Measurements from ENCODE around the gene OTOP3. TPM values are rescaled to one million over a fixed set of nuclear protein-coding genes. Genes with fewer than 3 reads are reported as not detected.

The OTOP3 gene
- total RNA-seq, 1 experiment from 2014 or later, result not detected

DNA sequence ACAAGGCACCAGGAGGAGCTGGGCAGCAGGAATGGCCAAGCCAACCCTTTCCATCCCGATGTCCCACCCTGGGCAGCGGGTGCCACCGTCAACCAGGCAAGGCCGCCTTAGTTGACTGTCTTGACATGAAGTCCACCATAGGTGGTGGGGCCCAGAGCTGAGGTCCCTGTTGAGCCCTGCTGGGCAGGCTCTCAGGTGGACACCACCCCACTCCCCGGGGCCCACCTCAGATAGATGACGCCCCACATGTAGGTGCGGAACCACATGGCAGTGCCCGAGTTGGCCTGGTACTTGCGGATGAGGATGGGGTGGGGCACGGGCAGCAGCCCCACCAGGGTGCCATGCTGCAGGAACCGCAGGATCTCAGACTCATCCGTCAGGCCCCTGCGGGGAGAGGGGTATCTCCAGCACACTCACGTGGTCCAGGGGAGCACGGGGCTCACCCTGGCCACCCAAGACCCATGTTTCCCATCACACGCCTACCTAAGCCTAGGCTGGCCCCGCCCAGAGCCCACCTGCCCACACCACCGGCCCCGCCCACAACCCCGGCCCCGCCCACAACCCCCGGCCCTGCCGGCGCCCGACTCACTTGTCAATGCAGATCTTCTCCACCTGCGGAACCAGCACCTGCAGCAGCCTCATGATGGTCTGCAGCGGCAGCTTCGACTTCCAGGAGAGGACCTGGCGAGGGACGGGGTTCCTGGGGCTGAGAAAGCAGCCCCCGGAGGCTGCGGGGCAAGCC, 16.2 kb downstream of the OTOP3 start:
- CTCF ChIA-PET, result interaction anchor here (0.6 to 2.6 kb wide), 6 partner anchors 9 to 39 kb away, joined by 3 to 9 read pairs (median 4); partner anchors contain the start of genes OTOP2 and USH1G
- H3K27ac Mint-ChIP-seq (ENCODE audit: low read depth, unreplicated experiment), result no peak overlapping the region
- intact Hi-C loops (cut with micrococcal nuclease), result no loop called here

DNA sequence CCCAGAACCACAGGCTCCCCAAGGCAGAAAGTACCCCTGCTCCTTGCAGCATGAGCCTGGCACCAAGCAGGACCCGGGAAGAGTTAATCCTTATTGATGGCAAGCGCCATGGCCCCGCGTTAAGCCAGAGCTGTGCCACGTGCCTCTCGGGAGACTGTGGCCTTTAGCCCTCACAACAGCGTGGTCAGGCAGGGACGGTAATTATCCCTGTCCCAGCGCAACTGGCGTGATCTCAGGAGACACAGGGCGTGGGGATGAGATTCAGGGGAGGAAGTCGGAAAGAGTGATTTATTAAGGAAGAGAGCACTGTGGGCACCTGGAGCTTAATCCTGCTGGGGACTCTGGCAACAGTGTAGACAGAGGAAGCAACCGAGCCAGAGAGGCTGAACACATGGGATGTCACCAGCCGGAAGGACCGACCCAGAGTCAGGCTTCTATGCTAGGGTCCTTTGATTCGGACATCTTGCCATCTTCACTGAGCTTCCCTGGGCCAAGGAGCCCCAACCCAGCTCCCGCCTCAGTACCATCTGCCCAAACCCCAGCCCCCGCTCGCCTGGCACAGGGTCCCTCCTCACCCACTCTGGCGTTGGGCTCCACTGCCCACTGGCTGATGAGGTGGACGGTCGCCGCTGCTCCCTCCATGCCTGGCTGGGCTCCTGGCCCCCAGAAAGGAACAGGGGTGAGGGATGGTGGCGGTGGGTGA, 16.9 kb downstream of the OTOP3 start:
- POLR2A ChIA-PET, result no interaction called here
- H3K27ac Mint-ChIP-seq (ENCODE audit: low read depth, unreplicated experiment), result no peak overlapping the region
- no peaks in the 10 kb centered on the region for H3K4me1 Mint-ChIP-seq (ENCODE audit: insufficient read depth, unreplicated experiment)
- CTCF ChIA-PET, result interaction anchor here (0.7 to 2.6 kb wide), 4 partner anchors 11 to 32 kb away, joined by 3 to 9 read pairs (median 4); partner anchors contain the start of genes OTOP2 and USH1G
- no TSS peak for BruUV-seq (replicated peaks)
- intact Hi-C loops (cut with micrococcal nuclease), result no loop called here
- no peak for DNase-seq (ENCODE audit: unreplicated experiment)
- TF ChIP-seq, protein P1, sequence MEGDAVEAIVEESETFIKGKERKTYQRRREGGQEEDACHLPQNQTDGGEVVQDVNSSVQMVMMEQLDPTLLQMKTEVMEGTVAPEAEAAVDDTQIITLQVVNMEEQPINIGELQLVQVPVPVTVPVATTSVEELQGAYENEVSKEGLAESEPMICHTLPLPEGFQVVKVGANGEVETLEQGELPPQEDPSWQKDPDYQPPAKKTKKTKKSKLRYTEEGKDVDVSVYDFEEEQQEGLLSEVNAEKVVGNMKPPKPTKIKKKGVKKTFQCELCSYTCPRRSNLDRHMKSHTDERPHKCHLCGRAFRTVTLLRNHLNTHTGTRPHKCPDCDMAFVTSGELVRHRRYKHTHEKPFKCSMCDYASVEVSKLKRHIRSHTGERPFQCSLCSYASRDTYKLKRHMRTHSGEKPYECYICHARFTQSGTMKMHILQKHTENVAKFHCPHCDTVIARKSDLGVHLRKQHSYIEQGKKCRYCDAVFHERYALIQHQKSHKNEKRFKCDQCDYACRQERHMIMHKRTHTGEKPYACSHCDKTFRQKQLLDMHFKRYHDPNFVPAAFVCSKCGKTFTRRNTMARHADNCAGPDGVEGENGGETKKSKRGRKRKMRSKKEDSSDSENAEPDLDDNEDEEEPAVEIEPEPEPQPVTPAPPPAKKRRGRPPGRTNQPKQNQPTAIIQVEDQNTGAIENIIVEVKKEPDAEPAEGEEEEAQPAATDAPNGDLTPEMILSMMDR (IDR thresholded peaks at IDR 0.05; ENCODE audit: unreplicated experiment), result no peak
- no peaks in the 10 kb centered on the region for H3K27me3 Mint-ChIP-seq (ENCODE audit: insufficient read depth, unreplicated experiment)
- H3K36me3 Mint-ChIP-seq (ENCODE audit: insufficient read depth, unreplicated experiment), result no peaks in the 10 kb centered on the region
- no peak overlapping the region for H3K4me3 Mint-ChIP-seq (ENCODE audit: unreplicated experiment)
- no peaks in the 10 kb centered on the region for H3K9me3 Mint-ChIP-seq (ENCODE audit: unreplicated experiment)

More for the DNA sequence above, 16.2 kb downstream of the OTOP3 start:
- POLR2A ChIA-PET, result no interaction called here
- no peaks in the 10 kb centered on the region for H3K9me3 Mint-ChIP-seq (ENCODE audit: unreplicated experiment)
- no TSS peak for BruUV-seq (replicated peaks)
- H3K36me3 Mint-ChIP-seq (ENCODE audit: insufficient read depth, unreplicated experiment), result no peaks in the 10 kb centered on the region
- no peaks in the 10 kb centered on the region for H3K4me1 Mint-ChIP-seq (ENCODE audit: insufficient read depth, unreplicated experiment)
- H3K27me3 Mint-ChIP-seq (ENCODE audit: insufficient read depth, unreplicated experiment), result no peaks in the 10 kb centered on the region
- no peak for DNase-seq (ENCODE audit: unreplicated experiment)
- TF ChIP-seq, protein P1 (IDR thresholded peaks at IDR 0.05; ENCODE audit: unreplicated experiment), result no peak
- no peak overlapping the region for H3K4me3 Mint-ChIP-seq (ENCODE audit: unreplicated experiment)

DNA sequence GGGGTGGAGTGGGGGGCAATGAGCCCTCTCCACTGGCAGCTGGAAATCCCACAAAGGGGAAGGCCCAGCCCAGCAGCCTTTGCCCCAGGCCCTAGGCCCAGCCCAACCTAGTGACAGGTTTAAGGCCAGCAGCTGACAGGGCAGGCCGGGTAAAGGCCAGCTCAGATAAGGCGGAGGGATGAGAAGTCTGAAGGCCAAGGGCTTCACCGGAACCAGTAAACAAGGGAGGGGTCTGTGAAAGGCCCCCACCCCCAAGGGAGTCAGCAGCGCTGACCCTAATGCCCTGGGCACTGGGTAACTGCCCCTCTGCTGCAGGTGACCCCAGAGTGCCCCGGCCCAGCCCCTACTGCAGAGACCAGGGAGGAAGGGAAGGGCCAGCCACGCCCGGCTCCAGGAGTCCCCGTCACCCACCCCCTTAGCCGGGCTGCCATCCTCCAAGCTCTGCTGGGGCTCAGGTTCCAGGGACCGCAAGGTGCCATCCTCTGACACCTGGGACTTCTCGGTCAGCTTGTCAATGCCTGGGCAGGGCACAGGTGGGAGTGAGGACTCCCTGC, 17.5 kb downstream of the OTOP3 start:
- H3K27me3 Mint-ChIP-seq (ENCODE audit: insufficient read depth, unreplicated experiment), result no peaks in the 10 kb centered on the region
- H3K27ac Mint-ChIP-seq (ENCODE audit: low read depth, unreplicated experiment), result no peak overlapping the region
- TF ChIP-seq, protein P1 (IDR thresholded peaks at IDR 0.05; ENCODE audit: unreplicated experiment), result no peak
- no peak for DNase-seq (ENCODE audit: unreplicated experiment)
- H3K4me3 Mint-ChIP-seq (ENCODE audit: unreplicated experiment), result no peak overlapping the region
- H3K9me3 Mint-ChIP-seq (ENCODE audit: unreplicated experiment), result no peaks in the 10 kb centered on the region
- ChIA-PET CTCF (interaction anchor here (0.6 to 2.6 kb wide), 3 partner anchors 20 to 30 kb away, joined by 3 to 9 read pairs (median 4); partner anchors contain the start of genes OTOP2 and USH1G), POLR2A (no interaction called here)
- no TSS peak for BruUV-seq (replicated peaks)
- H3K36me3 Mint-ChIP-seq (ENCODE audit: insufficient read depth, unreplicated experiment), result no peaks in the 10 kb centered on the region
- no peaks in the 10 kb centered on the region for H3K4me1 Mint-ChIP-seq (ENCODE audit: insufficient read depth, unreplicated experiment)
- intact Hi-C loops (cut with micrococcal nuclease), result no loop called here

DNA sequence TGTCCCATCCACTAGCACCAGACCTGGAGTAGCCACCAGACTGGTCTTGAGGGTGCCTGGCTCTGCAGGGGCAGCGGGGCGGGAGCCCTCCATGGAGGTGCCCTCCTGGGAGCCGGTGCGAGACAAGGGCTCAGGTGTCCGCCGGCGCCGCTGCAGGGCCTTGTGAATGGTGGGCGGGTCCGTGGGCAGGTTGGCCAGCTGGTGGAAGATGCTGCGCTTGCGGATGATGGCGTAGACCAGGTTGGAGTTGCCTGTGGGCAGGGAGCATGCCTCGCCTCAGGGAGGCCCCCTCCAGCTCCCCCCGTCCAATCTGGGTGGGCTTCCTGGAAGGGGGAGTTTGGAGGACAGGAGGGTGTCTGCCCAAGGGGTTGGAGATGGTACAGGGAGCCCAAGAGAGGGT, 18.4 kb downstream of the OTOP3 start:
- no peak for DNase-seq (ENCODE audit: unreplicated experiment)
- no peak overlapping the region for H3K27ac Mint-ChIP-seq (ENCODE audit: low read depth, unreplicated experiment)
- no TSS peak for BruUV-seq (replicated peaks)
- H3K9me3 Mint-ChIP-seq (ENCODE audit: unreplicated experiment), result no peaks in the 10 kb centered on the region
- ChIA-PET POLR2A (no interaction called here), CTCF (interaction anchor here (0.6 to 2.6 kb wide), 2 partner anchors 31 to 1258 kb away, joined by 3 to 9 read pairs; partner anchors contain the start of genes OTOP2 and USH1G)
- H3K36me3 Mint-ChIP-seq (ENCODE audit: insufficient read depth, unreplicated experiment), result no peaks in the 10 kb centered on the region
- H3K4me1 Mint-ChIP-seq (ENCODE audit: insufficient read depth, unreplicated experiment), result no peaks in the 10 kb centered on the region
- intact Hi-C loops (cut with micrococcal nuclease), result no loop called here
- no peaks in the 10 kb centered on the region for H3K27me3 Mint-ChIP-seq (ENCODE audit: insufficient read depth, unreplicated experiment)
- H3K4me3 Mint-ChIP-seq (ENCODE audit: unreplicated experiment), result no peak overlapping the region
- TF ChIP-seq, protein P1 (IDR thresholded peaks at IDR 0.05; ENCODE audit: unreplicated experiment), result no peak
